Measurements from ENCODE around the gene KNDC1.

Gene KNDC1

DNA sequence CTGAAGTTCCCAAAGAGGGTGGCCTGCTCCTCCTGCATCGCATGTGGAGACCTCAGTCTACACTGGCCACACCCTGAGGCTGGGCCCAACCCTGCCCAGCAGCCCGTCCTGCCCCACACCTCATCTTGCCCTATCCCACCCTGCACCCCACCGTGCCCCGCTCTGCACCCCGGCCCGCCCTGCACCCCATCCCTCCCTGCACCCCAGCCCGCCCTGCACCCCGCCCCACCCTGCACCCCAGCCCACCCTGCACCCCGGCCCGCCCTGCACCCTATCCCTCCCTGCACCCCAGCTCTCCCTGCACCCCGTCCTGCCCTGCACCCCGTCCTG is 92.2 kb downstream of the KNDC1 start:
- no peak overlapping the region for H3K27ac ChIP-seq (replicated peaks; ENCODE audit: low read length)
- H4K91ac ChIP-seq (ENCODE audit: low read depth, low read length, poor library complexity) = no peak overlapping the region
- no peak overlapping the region for H3K4ac ChIP-seq (ENCODE audit: low read length)
- no peak overlapping the region for H2BK12ac ChIP-seq (ENCODE audit: low read length)
- no peak overlapping the region for H2AFZ ChIP-seq (ENCODE audit: low read length)
- H3K27me3 ChIP-seq (ENCODE audit: control insufficient read depth in 3 of 3, insufficient read depth in 3 of 3, low read depth in 1 of 3, low read length in 3 of 3) = peaks cover 0 to 31% (median 0%) of the 10 kb centered on the region in 3 experiments
- no peak overlapping the region for H2BK120ac ChIP-seq (ENCODE audit: low read depth, low read length)
- peak overlapping the region; percentile 58 for H2BK15ac ChIP-seq (ENCODE audit: low read length)
- H4K8ac ChIP-seq (ENCODE audit: low read depth, low read length) = no peak overlapping the region
- no CpG with 5 or more reads among the region's 12 CpGs for WGBS, 2 donors (ENCODE audit: extremely low coverage in 2 of 2, insufficient read length in 2 of 2, insufficient replicate concordance in 1 of 2)
- H3K4me3 ChIP-seq (ENCODE audit: low read length in 2 of 2) = no peak overlapping the region
- no peaks in the 10 kb centered on the region for H3K36me3 ChIP-seq (replicated peaks in 1 of 2; ENCODE audit: control insufficient read depth in 2 of 2, insufficient read depth in 2 of 2, low read length in 2 of 2)
- no peak for DNase-seq (ENCODE audit: low spot score)
- no peak overlapping the region for H3K4me2 ChIP-seq (ENCODE audit: insufficient read depth, low read length, poor library complexity, severe bottlenecking)
- peak overlapping the region; percentile 52 for H3K23ac ChIP-seq (ENCODE audit: low read depth, low read length, poor library complexity)
- H2BK5ac ChIP-seq (ENCODE audit: low read length) = peak overlapping the region; percentile 39
- no peak overlapping the region for H3K14ac ChIP-seq (ENCODE audit: low read length)
- H2AK5ac ChIP-seq (ENCODE audit: low read depth, low read length) = peak overlapping the region; percentile 81
- H3K18ac ChIP-seq (ENCODE audit: low read length) = no peak overlapping the region
- H3K79me1 ChIP-seq (ENCODE audit: low read depth, low read length) = peaks cover 1% of the 10 kb centered on the region
- no peaks in the 10 kb centered on the region for H3K9me3 ChIP-seq (replicated peaks in 1 of 2; ENCODE audit: control insufficient read depth in 2 of 2, insufficient read depth in 1 of 2, low read depth in 1 of 2, low read length in 2 of 2)
- H3K9ac ChIP-seq (ENCODE audit: low read depth, low read length, poor library complexity) = no peak overlapping the region
- H3K4me1 ChIP-seq (ENCODE audit: control insufficient read depth in 2 of 2, insufficient read depth in 1 of 2, low read depth in 1 of 2, low read length in 2 of 2) = peaks cover 9 to 26% of the 10 kb centered on the region in 2 donors

DNA sequence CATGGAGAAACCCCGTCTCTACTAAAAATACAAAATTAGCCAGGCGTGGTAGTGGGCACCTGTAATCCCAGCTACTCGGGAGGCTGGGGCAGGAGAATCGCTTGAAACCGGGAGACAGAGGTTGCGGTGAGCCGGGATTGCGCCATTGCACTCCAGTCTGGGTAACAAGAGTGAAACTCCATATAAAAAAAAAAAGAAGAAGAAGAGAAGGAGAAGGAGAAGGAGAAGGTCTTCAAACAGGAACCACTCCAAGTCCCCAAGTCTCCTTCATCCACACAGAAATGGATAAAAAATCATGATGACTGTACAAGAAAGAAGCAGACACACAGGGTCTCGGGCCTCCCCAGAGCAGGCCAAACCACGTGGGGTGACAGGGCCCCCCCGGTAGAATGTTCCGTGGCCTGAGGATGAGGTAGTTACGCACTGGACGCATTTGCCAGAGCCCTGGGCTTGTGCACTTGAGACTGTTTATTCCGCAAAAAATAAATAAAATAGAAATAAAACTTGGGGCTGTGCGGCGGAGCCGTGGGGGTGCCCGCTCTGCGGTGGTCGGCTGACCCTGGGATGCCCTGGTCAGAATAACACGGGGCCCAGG is 93.4 kb downstream of the KNDC1 start:
- H3K27ac ChIP-seq (replicated peaks; ENCODE audit: low read length) = no peak overlapping the region
- no peaks in the 10 kb centered on the region for H3K9me3 ChIP-seq (replicated peaks in 1 of 2; ENCODE audit: control insufficient read depth in 2 of 2, insufficient read depth in 1 of 2, low read depth in 1 of 2, low read length in 2 of 2)
- H3K36me3 ChIP-seq (replicated peaks in 1 of 2; ENCODE audit: control insufficient read depth in 2 of 2, insufficient read depth in 2 of 2, low read length in 2 of 2) = no peaks in the 10 kb centered on the region
- no peak overlapping the region for H2BK12ac ChIP-seq (ENCODE audit: low read length)
- H3K4ac ChIP-seq (ENCODE audit: low read length) = no peak overlapping the region
- no peak overlapping the region for H2BK5ac ChIP-seq (ENCODE audit: low read length)
- no peak overlapping the region for H3K14ac ChIP-seq (ENCODE audit: low read length)
- H3K4me3 ChIP-seq (ENCODE audit: low read length in 2 of 2) = no peak overlapping the region
- no peak overlapping the region for H3K4me2 ChIP-seq (ENCODE audit: insufficient read depth, low read length, poor library complexity, severe bottlenecking)
- H2AFZ ChIP-seq (ENCODE audit: low read length) = no peak overlapping the region
- no peak overlapping the region for H2BK15ac ChIP-seq (ENCODE audit: low read length)
- no CpG with 5 or more reads among the region's 22 CpGs for WGBS, 2 donors (ENCODE audit: extremely low coverage in 2 of 2, insufficient read length in 2 of 2, insufficient replicate concordance in 1 of 2)
- no peak overlapping the region for H3K9ac ChIP-seq (ENCODE audit: low read depth, low read length, poor library complexity)
- H2AK5ac ChIP-seq (ENCODE audit: low read depth, low read length) = no peak overlapping the region
- H2BK120ac ChIP-seq (ENCODE audit: low read depth, low read length) = no peak overlapping the region
- no peak for DNase-seq (ENCODE audit: low spot score)
- H4K8ac ChIP-seq (ENCODE audit: low read depth, low read length) = no peak overlapping the region
- peaks cover 13 to 22% of the 10 kb centered on the region in 2 donors for H3K4me1 ChIP-seq (ENCODE audit: control insufficient read depth in 2 of 2, insufficient read depth in 1 of 2, low read depth in 1 of 2, low read length in 2 of 2)
- peaks cover 1% of the 10 kb centered on the region for H3K79me1 ChIP-seq (ENCODE audit: low read depth, low read length)
- peaks cover 0 to 37% (median 0%) of the 10 kb centered on the region in 3 experiments for H3K27me3 ChIP-seq (ENCODE audit: control insufficient read depth in 3 of 3, insufficient read depth in 3 of 3, low read depth in 1 of 3, low read length in 3 of 3)
- no peak overlapping the region for H3K18ac ChIP-seq (ENCODE audit: low read length)
- no peak overlapping the region for H3K23ac ChIP-seq (ENCODE audit: low read depth, low read length, poor library complexity)
- H4K91ac ChIP-seq (ENCODE audit: low read depth, low read length, poor library complexity) = no peak overlapping the region

DNA sequence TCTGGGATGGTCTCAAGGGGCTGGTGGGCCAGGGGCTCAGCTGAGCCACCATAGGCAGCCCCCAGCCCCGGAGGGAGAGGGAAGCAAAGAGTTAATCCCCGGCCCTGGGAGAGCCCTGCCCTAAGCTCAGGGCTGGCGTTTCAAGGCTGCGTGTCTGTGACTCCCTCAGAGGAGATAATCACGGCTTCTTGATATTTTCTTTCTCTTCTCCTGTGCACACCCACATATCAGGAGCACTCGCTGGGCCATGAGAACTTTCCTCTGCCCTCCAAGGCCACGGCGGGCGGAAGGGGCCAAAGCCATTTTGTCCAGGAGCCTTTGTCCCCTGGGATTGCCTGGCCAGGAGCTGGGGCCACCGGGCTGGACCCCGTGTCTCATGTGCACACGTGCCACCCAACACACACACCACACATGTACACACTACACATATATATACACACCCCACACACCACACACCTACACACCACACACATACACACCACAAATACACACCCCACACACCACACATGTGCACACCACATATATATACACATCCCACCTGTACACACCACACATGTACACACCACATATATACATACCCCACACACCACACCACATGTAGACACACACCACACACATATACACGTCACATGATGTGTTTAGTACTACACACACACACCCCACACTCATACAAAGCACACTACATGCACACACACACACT is 94.6 kb downstream of the KNDC1 start:
- peak overlapping the region; percentile 85 for H2BK15ac ChIP-seq (ENCODE audit: low read length)
- H3K36me3 ChIP-seq (replicated peaks in 1 of 2; ENCODE audit: control insufficient read depth in 2 of 2, insufficient read depth in 2 of 2, low read length in 2 of 2) = no peaks in the 10 kb centered on the region
- H3K27me3 ChIP-seq (ENCODE audit: control insufficient read depth in 3 of 3, insufficient read depth in 3 of 3, low read depth in 1 of 3, low read length in 3 of 3) = peaks cover 0 to 38% (median 0%) of the 10 kb centered on the region in 3 experiments
- H3K18ac ChIP-seq (ENCODE audit: low read length) = peak overlapping the region; percentile 59
- no peak overlapping the region for H2BK12ac ChIP-seq (ENCODE audit: low read length)
- peak overlapping the region; percentile 24 for H2AFZ ChIP-seq (ENCODE audit: low read length)
- peak overlapping the region; percentile 93 for H2BK120ac ChIP-seq (ENCODE audit: low read depth, low read length)
- WGBS, 2 donors (ENCODE audit: extremely low coverage in 2 of 2, insufficient read length in 2 of 2, insufficient replicate concordance in 1 of 2) = no CpG with 5 or more reads among the region's 13 CpGs
- H3K27ac ChIP-seq (replicated peaks; ENCODE audit: low read length) = no peak overlapping the region
- no peak overlapping the region for H3K4me3 ChIP-seq (ENCODE audit: low read length in 2 of 2)
- DNase-seq (ENCODE audit: low spot score) = no peak
- H3K9ac ChIP-seq (ENCODE audit: low read depth, low read length, poor library complexity) = peak overlapping the region; percentile 44
- peak overlapping the region; percentile 71 for H3K14ac ChIP-seq (ENCODE audit: low read length)
- H2AK5ac ChIP-seq (ENCODE audit: low read depth, low read length) = peak overlapping the region; percentile 86
- peaks cover 1% of the 10 kb centered on the region for H3K79me1 ChIP-seq (ENCODE audit: low read depth, low read length)
- peak overlapping the region; percentile 23 for H4K8ac ChIP-seq (ENCODE audit: low read depth, low read length)
- H4K91ac ChIP-seq (ENCODE audit: low read depth, low read length, poor library complexity) = no peak overlapping the region
- no peak overlapping the region for H3K4ac ChIP-seq (ENCODE audit: low read length)
- peak overlapping the region; percentile 66 for H2BK5ac ChIP-seq (ENCODE audit: low read length)
- H3K4me1 ChIP-seq (ENCODE audit: control insufficient read depth in 2 of 2, insufficient read depth in 1 of 2, low read depth in 1 of 2, low read length in 2 of 2) = peaks cover 13 to 24% of the 10 kb centered on the region in 2 donors
- H3K4me2 ChIP-seq (ENCODE audit: insufficient read depth, low read length, poor library complexity, severe bottlenecking) = no peak overlapping the region
- H3K9me3 ChIP-seq (replicated peaks in 1 of 2; ENCODE audit: control insufficient read depth in 2 of 2, insufficient read depth in 1 of 2, low read depth in 1 of 2, low read length in 2 of 2) = no peaks in the 10 kb centered on the region
- H3K23ac ChIP-seq (ENCODE audit: low read depth, low read length, poor library complexity) = no peak overlapping the region

DNA sequence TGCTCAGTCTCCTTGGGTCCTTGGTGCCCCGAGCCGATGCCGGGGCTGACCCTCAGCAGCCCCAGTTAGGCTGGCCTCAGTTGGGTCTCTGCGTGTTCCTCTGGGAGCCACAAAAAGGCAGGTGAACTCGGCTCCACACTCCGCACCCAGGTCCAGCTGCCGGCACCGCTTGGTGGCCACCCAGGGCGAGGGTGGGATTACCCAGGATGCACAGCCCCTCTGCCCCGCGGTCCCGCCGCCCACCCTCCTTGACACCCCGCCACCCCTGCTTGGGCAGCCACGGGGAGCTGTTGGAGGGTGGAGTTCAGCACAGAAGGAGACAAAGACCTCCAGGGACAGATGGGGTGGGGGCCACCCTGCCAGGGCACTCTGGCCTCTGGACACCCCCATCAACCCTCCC is 95.3 kb downstream of the KNDC1 start:
- WGBS, 2 donors (ENCODE audit: extremely low coverage in 2 of 2, insufficient read length in 2 of 2, insufficient replicate concordance in 1 of 2) = no CpG with 5 or more reads among the region's 15 CpGs
- H3K27me3 ChIP-seq (ENCODE audit: control insufficient read depth in 3 of 3, insufficient read depth in 3 of 3, low read depth in 1 of 3, low read length in 3 of 3) = peaks cover 0 to 38% (median 0%) of the 10 kb centered on the region in 3 experiments

More for the DNA sequence above, 95.3 kb downstream of the KNDC1 start:
- Histone ChIP-seq H2AFZ (ENCODE audit: low read length) (no peak overlapping the region), H3K27ac (replicated peaks; ENCODE audit: low read length) (no peak overlapping the region), H4K8ac (ENCODE audit: low read depth, low read length) (no peak overlapping the region), H2BK5ac (ENCODE audit: low read length) (no peak overlapping the region), H3K9ac (ENCODE audit: low read depth, low read length, poor library complexity) (peak overlapping the region; percentile 55), H3K9me3 (replicated peaks in 1 of 2; ENCODE audit: control insufficient read depth in 2 of 2, insufficient read depth in 1 of 2, low read depth in 1 of 2, low read length in 2 of 2) (no peaks in the 10 kb centered on the region), H2BK15ac (ENCODE audit: low read length) (peak overlapping the region; percentile 58), H3K4me3 (ENCODE audit: low read length in 2 of 2) (no peak overlapping the region), H3K4me1 (ENCODE audit: control insufficient read depth in 2 of 2, insufficient read depth in 1 of 2, low read depth in 1 of 2, low read length in 2 of 2) (peaks cover 13 to 21% of the 10 kb centered on the region in 2 donors), H2BK120ac (ENCODE audit: low read depth, low read length) (peak overlapping the region; percentile 93), H3K4me2 (ENCODE audit: insufficient read depth, low read length, poor library complexity, severe bottlenecking) (no peak overlapping the region), H3K23ac (ENCODE audit: low read depth, low read length, poor library complexity) (no peak overlapping the region), H3K36me3 (replicated peaks in 1 of 2; ENCODE audit: control insufficient read depth in 2 of 2, insufficient read depth in 2 of 2, low read length in 2 of 2) (no peaks in the 10 kb centered on the region), H3K14ac (ENCODE audit: low read length) (no peak overlapping the region), H2BK12ac (ENCODE audit: low read length) (peak overlapping the region; percentile 41), H3K79me1 (ENCODE audit: low read depth, low read length) (peaks cover 1% of the 10 kb centered on the region), H3K18ac (ENCODE audit: low read length) (peak overlapping the region; percentile 66), H4K91ac (ENCODE audit: low read depth, low read length, poor library complexity) (no peak overlapping the region), H2AK5ac (ENCODE audit: low read depth, low read length) (peak overlapping the region; percentile 86), H3K4ac (ENCODE audit: low read length) (no peak overlapping the region)
- DNase-seq (ENCODE audit: low spot score) = no peak

Measured in neuronal stem cell (in vitro differentiated cells).